Suppressor macrophage treated with lipopolysaccharide for 1 hour (primary cell): ENCODE data around the gene PRR20G.
"Not testable (repeated sequence)": the region's sequence is repeated elsewhere in the genome, so short reads cannot be mapped to it uniquely, and the experiment has no call there.

Experiments
- DNase-seq, 3 donors: peaks; one replicate each; pipeline ENCODE4 v3.0.0-alpha.2; 2020 to 2022

Gene PRR20G

GRCh38 chr3:127287840-127288239 lies at the start of gene PRR20G:
PRR20G (minus strand) TSS chr3:127288046; CDS start chr3:127287365, 681 bp downstream.
- no peak for DNase-seq

- DNase-seq, result no peak
Observed at GRCh38 chr3:127337001-127337400, 49.2 kb upstream of the PRR20G start.

- no peak for DNase-seq
Observed at GRCh38 chr3:127336101-127336500, 48.3 kb upstream of the PRR20G start.

- no peak for DNase-seq
Observed at GRCh38 chr3:127330385-127330784, 42.5 kb upstream of the PRR20G start.

- no peak for DNase-seq
Observed at GRCh38 chr3:127329631-127330285, 41.9 kb upstream of the PRR20G start.

GRCh38 chr3:127328421-127328820 lies 40.6 kb upstream of the PRR20G start:
- no peak for DNase-seq

GRCh38 chr3:127326341-127326740 lies 38.5 kb upstream of the PRR20G start:
- DNase-seq, result no peak

- DNase-seq, result peak; percentile 29 to 50 (median 41)
Observed at GRCh38 chr3:127325629-127325961, 37.7 kb upstream of the PRR20G start.

GRCh38 chr3:127324913-127325628 lies 37.2 kb upstream of the PRR20G start:
- DNase-seq, result peak; percentile 82 to 88 (median 87)

GRCh38 chr3:127324076-127324475 lies 36.2 kb upstream of the PRR20G start:
- DNase-seq, result no peak

- no peak for DNase-seq
Observed at GRCh38 chr3:127323581-127323980, 35.7 kb upstream of the PRR20G start.

GRCh38 chr3:127321371-127321770 lies 33.5 kb upstream of the PRR20G start:
- DNase-seq, result no peak

GRCh38 chr3:127320529-127321121 lies 32.8 kb upstream of the PRR20G start:
- DNase-seq, result peak; percentile 31 to 61 (median 36)

GRCh38 chr3:127316685-127317084 lies 28.8 kb upstream of the PRR20G start:
- no peak for DNase-seq

GRCh38 chr3:127312818-127313217 lies 25.0 kb upstream of the PRR20G start:
- no peak for DNase-seq

GRCh38 chr3:127308821-127309220 lies 21.0 kb upstream of the PRR20G start:
- not testable (repeated sequence) for DNase-seq

GRCh38 chr3:127307916-127308315 lies 20.1 kb upstream of the PRR20G start:
- DNase-seq, result peak; percentile 32 to 45 (median 42)

GRCh38 chr3:127307112-127307835 lies 19.4 kb upstream of the PRR20G start:
- peak; percentile 89 to 97 (median 95) for DNase-seq

- no peak for DNase-seq
Observed at GRCh38 chr3:127306361-127307111, 18.7 kb upstream of the PRR20G start.

GRCh38 chr3:127305499-127306060 lies 17.7 kb upstream of the PRR20G start:
- DNase-seq, result no peak

- no peak for DNase-seq
Observed at GRCh38 chr3:127304121-127304744, 16.4 kb upstream of the PRR20G start.

- DNase-seq, result peak; percentile 88 to 96 (median 95)
Observed at GRCh38 chr3:127299276-127299675, 11.4 kb upstream of the PRR20G start.
